IPS-18a (cell line): ENCODE data around the gene VAMP5.

Experiments used
- H3K27ac ChIP-seq: one replicate; pipeline ENCODE4 v1.5.1; 2013; ENCODE audit warnings: low read length
- H3K27me3 ChIP-seq: one replicate; pipeline ENCODE4 v1.6.1; 2013; ENCODE audit warnings: mild to moderate bottlenecking, low read length; ENCODE audit not compliant: control insufficient read depth, insufficient read depth
- H3K36me3 ChIP-seq: one replicate; pipeline ENCODE4 v1.6.1; 2013; ENCODE audit warnings: low read depth, low read length; ENCODE audit not compliant: control insufficient read depth
- H3K4me1 ChIP-seq: one replicate; pipeline ENCODE4 v1.6.1; 2013; ENCODE audit warnings: low read depth, low read length; ENCODE audit not compliant: control insufficient read depth
- H3K4me3 ChIP-seq: one replicate; pipeline ENCODE4 v1.5.1; 2013; ENCODE audit warnings: low read length
- H3K9ac ChIP-seq: one replicate; pipeline ENCODE4 v1.6.1; 2013; ENCODE audit warnings: mild to moderate bottlenecking, low read length, moderate library complexity
- H3K9me3 ChIP-seq: one replicate; pipeline ENCODE4 v1.6.1; 2013; ENCODE audit warnings: low read depth, low read length; ENCODE audit not compliant: control insufficient read depth

Gene VAMP5

DNA sequence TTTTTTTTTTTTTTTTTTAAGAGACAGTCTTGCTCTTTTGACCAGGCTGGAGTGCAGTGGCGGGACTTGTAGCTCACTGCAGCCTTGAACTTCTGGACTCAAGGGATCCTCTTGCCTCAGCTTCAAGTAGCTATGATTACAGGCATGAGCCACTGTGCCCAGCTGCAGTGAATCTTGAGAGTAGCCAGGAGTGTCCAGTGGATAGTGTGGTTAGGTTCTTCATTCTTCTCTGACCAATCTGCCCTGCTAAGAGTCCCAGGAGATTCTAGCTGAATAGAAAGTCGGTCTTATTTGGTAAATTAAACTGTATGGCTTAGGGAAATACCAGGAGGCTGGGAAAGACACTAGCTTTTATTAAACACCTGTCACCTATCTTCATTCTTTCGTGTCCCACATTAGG, 47.1 kb downstream of the VAMP5 start:
- no peaks in the 10 kb centered on the region for H3K9me3 ChIP-seq
- no peaks in the 10 kb centered on the region for H3K4me1 ChIP-seq
- no peak overlapping the region for H3K27ac ChIP-seq
- H3K27me3 ChIP-seq = no peaks in the 10 kb centered on the region
- no peak overlapping the region for H3K4me3 ChIP-seq
- H3K36me3 ChIP-seq = peaks cover 83% of the 10 kb centered on the region
- no peak overlapping the region for H3K9ac ChIP-seq

DNA sequence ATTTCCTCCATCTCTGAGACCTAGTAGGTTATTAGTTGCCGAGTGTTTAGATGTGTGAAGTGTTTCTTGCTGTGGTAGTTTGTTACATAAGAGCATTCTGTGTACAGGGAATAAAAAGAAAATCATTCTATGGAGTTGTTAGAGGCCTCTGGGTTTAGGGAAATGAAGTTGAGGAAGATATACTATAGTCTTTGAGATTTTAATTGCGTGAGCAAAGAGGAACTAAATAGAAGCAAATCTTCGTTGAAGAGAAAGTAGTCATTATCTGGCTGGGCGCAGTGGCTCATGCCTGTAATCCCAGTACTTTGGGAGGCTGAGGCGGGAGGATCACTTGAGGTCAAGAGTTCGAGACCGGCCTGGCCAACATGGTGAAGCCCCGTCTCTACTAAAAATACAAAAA, 50.8 kb downstream of the VAMP5 start:
- Histone ChIP-seq H3K27ac (no peak overlapping the region), H3K9me3 (no peaks in the 10 kb centered on the region), H3K4me1 (no peaks in the 10 kb centered on the region), H3K4me3 (no peak overlapping the region), H3K9ac (no peak overlapping the region), H3K36me3 (peaks cover 81% of the 10 kb centered on the region), H3K27me3 (no peaks in the 10 kb centered on the region)

DNA sequence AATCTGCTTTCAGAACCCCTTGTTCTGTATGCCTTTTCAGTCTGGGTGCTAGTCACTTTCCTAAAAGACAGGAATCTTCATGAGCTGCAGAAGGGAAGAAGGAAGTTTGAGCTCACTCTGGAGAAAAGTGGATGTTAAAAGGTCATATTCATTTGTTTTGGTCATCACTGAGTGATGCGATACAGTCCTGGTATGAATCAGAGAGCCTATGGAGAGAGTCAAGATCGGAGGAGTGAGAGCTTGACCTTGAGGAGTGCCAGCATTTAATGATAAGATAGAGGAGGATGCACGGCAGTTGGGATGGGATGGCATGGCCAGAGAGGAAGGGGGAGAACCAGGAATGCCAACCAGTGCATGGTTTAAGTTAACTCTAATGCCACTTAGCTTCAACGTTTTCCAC, 51.4 kb downstream of the VAMP5 start:
- H3K27me3 ChIP-seq = no peaks in the 10 kb centered on the region
- no peaks in the 10 kb centered on the region for H3K4me1 ChIP-seq
- H3K27ac ChIP-seq = no peak overlapping the region
- H3K9me3 ChIP-seq = no peaks in the 10 kb centered on the region
- H3K4me3 ChIP-seq = no peak overlapping the region
- H3K9ac ChIP-seq = no peak overlapping the region
- peaks cover 79% of the 10 kb centered on the region for H3K36me3 ChIP-seq

DNA sequence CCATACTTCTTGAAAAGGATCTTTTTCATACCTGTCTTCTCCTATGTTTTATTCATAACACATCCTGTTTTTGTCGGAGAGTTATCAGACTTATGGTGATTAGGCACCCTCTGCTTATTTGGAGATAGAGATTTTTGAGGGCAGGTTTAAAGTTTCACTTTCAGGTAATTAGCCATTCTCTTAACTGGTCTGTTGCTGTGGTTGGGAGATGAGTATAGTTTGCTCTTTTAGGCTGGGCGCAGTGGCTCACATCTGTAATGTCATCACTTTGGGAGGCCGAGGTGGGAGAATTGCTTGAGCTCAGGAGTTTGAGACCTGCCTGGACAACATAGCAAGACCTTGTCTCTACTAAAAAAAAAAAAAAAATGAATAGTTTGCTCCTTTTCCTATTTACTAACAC, 58.5 kb downstream of the VAMP5 start:
- peaks cover 94% of the 10 kb centered on the region for H3K36me3 ChIP-seq
- no peak overlapping the region for H3K27ac ChIP-seq
- H3K4me1 ChIP-seq = no peaks in the 10 kb centered on the region
- no peaks in the 10 kb centered on the region for H3K9me3 ChIP-seq
- H3K27me3 ChIP-seq = no peaks in the 10 kb centered on the region
- H3K4me3 ChIP-seq = no peak overlapping the region
- no peak overlapping the region for H3K9ac ChIP-seq
